Ishikawa (cell line): ENCODE measurements around the gene ETV3.

Experiments
- CEBPB ChIP-seq: IDR thresholded peaks from 2 replicates; pipeline ENCODE4 v1.6.1; 2012
- CREB1 ChIP-seq: IDR thresholded peaks from 2 replicates; pipeline ENCODE4 v1.6.1; 2012; ENCODE audit warnings: low read depth
- EGR1 ChIP-seq: IDR thresholded peaks from 2 replicates; pipeline ENCODE4 v1.6.1; 2012
- EP300 ChIP-seq: IDR thresholded peaks from 2 replicates; pipeline ENCODE4 v1.6.1; 2012; ENCODE audit warnings: borderline replicate concordance
- FOXM1 ChIP-seq: IDR thresholded peaks from 2 replicates; pipeline ENCODE4 v1.6.1; 2012; ENCODE audit warnings: low read depth, borderline replicate concordance
- NFIC ChIP-seq: IDR thresholded peaks from 2 replicates; pipeline ENCODE4 v1.6.1; 2012
- RAD21 ChIP-seq: IDR thresholded peaks from 2 replicates; pipeline ENCODE4 v1.6.1; 2012; ENCODE audit warnings: low read depth
- TAF1 ChIP-seq: IDR thresholded peaks from 2 replicates; pipeline ENCODE4 v1.6.1; 2012; ENCODE audit warnings: low read depth, mild to moderate bottlenecking
- TCF12 ChIP-seq: IDR thresholded peaks from 2 replicates; pipeline ENCODE4 v1.6.1; 2012; ENCODE audit warnings: low read depth
- TEAD4 ChIP-seq: IDR thresholded peaks from 2 replicates; pipeline ENCODE4 v1.6.1; 2012
- YY1 ChIP-seq: IDR thresholded peaks from 2 replicates; pipeline ENCODE4 v1.6.1; 2012; ENCODE audit warnings: low read depth
- ZBTB7A ChIP-seq: IDR thresholded peaks from 2 replicates; pipeline ENCODE4 v1.6.1; 2012; ENCODE audit warnings: low read depth
- TF ChIP-seq, protein P1 (sequence below): IDR thresholded peaks from 2 replicates; pipeline ENCODE4 v1.6.1; 2012
- TF ChIP-seq, protein P2 (sequence below): IDR thresholded peaks from 2 replicates; pipeline ENCODE4 v1.6.1; 2012; ENCODE audit warnings: low read depth, mild to moderate bottlenecking
- TF ChIP-seq, protein P3 (sequence below): IDR thresholded peaks from 2 replicates; pipeline ENCODE4 v1.6.1; 2012

ETV3 gene

DNA sequence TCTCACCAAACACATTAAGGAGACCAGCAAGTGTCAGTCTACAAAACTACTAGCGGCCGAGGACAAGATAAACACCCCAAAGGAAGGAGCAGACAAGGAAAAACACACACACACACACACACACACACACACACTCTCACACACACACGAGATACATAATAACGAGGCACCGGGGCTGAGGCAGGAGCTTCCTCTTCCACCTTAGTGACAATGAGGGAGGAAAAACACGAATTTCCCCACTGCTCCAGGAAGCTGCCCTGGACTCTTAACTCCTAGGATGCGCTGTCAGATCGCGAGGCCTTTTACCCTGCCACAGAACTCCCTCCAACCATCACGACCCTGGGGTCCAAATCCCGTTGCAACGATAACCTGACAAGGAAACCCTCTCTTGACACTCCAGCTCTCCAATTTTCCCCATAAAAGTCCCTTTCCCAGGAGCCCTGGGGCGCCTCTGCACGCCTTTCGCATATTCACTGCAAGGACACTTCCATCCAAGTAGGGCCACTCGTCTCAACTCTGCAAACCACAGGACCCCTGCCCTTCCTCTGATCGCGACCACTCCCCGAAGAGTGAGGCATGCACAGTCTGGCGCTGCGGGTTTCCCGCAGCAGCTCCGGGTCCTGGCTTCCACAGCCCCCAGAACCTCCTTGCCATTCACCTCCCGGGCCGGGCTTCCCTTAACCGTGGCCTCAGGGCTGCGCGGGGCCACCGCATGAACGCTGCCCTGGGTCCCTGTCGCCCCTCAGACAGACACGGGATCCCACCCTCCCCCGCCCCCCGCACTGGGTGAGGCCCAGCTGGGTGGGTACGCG lies 581 bp downstream of the ETV3 start:
- TF ChIP-seq, protein P1, sequence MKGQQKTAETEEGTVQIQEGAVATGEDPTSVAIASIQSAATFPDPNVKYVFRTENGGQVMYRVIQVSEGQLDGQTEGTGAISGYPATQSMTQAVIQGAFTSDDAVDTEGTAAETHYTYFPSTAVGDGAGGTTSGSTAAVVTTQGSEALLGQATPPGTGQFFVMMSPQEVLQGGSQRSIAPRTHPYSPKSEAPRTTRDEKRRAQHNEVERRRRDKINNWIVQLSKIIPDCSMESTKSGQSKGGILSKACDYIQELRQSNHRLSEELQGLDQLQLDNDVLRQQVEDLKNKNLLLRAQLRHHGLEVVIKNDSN: no peak
- TF ChIP-seq, protein P2, sequence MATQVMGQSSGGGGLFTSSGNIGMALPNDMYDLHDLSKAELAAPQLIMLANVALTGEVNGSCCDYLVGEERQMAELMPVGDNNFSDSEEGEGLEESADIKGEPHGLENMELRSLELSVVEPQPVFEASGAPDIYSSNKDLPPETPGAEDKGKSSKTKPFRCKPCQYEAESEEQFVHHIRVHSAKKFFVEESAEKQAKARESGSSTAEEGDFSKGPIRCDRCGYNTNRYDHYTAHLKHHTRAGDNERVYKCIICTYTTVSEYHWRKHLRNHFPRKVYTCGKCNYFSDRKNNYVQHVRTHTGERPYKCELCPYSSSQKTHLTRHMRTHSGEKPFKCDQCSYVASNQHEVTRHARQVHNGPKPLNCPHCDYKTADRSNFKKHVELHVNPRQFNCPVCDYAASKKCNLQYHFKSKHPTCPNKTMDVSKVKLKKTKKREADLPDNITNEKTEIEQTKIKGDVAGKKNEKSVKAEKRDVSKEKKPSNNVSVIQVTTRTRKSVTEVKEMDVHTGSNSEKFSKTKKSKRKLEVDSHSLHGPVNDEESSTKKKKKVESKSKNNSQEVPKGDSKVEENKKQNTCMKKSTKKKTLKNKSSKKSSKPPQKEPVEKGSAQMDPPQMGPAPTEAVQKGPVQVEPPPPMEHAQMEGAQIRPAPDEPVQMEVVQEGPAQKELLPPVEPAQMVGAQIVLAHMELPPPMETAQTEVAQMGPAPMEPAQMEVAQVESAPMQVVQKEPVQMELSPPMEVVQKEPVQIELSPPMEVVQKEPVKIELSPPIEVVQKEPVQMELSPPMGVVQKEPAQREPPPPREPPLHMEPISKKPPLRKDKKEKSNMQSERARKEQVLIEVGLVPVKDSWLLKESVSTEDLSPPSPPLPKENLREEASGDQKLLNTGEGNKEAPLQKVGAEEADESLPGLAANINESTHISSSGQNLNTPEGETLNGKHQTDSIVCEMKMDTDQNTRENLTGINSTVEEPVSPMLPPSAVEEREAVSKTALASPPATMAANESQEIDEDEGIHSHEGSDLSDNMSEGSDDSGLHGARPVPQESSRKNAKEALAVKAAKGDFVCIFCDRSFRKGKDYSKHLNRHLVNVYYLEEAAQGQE: no peak
- TF ChIP-seq RAD21: no peak
- TF ChIP-seq ZBTB7A: no peak
- TF ChIP-seq TCF12: no peak
- TF ChIP-seq NFIC: no peak
- TF ChIP-seq CREB1: no peak
- no peak for TF ChIP-seq CEBPB
- TF ChIP-seq, protein P3, sequence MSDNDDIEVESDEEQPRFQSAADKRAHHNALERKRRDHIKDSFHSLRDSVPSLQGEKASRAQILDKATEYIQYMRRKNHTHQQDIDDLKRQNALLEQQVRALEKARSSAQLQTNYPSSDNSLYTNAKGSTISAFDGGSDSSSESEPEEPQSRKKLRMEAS: no peak

DNA sequence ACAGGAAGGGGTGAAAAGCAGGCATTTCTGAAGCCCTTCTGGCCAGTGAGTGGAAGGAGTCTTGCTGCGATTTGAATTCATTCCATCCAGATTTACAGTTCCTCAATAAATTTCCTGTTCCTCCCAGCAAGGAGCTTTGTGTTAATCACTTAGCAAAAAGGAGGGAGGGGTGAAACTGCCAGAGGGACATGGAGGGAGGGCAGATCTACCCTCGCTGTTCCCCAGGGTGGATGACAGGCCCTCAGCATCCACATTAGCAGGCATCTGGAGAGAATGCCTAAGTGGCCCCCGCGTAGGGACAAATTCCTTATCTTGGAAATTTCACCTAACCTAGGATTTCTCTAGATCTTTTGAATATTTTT lies 1.2 kb downstream of the ETV3 start:
- no peak for TF ChIP-seq TEAD4
- TF ChIP-seq, protein P1: no peak
- no peak for TF ChIP-seq TCF12
- no peak for TF ChIP-seq YY1
- no peak for TF ChIP-seq RAD21
- no peak for TF ChIP-seq ZBTB7A

DNA sequence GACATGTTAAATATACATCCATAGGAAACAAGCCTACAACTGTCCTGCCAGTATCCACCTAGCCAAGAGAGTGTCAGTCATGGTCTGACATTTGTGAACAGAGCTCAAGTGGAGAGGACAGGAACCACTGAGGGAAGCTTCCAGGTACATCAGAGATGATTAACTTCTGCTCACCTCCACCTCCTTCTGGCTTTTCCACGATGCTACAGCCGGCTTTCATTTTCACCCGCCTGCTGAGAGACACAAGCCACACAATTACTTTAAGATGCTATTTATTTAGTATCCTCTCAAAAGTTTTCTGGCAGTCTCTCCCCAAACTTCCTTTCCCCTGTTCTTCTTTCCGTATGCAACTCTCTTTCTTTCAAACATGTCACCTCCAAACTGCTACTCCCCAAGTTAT lies 2.1 kb downstream of the ETV3 start:
- no peak for TF ChIP-seq FOXM1
- TF ChIP-seq CEBPB: no peak
- no peak for TF ChIP-seq TAF1
- no peak for TF ChIP-seq EP300
- no peak for TF ChIP-seq YY1
- TF ChIP-seq RAD21: no peak
- TF ChIP-seq TCF12: no peak
- no peak for TF ChIP-seq EGR1
- TF ChIP-seq TEAD4: no peak

DNA sequence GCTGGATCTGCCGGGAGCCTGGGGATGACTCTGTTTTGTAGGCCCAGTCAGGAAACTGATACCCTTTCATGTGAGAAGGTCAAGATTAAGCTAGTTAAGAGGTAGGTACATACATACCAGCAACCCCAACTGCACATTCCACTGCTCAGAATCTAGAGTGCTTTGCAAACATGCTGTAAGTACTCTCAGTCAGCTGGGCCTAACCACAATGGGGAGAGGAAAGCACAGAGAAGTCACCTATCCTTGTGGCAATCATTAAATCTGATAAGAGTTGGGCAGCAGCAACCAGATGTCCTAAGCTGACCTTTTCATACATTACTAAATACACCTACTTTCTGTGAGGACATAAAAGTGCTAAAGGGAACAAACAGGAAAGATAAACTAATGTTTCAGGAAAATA lies 2.5 kb downstream of the ETV3 start:
- TF ChIP-seq, protein P1: no peak
- TF ChIP-seq CEBPB: no peak
- TF ChIP-seq, protein P3: no peak
- TF ChIP-seq TCF12: no peak
- no peak for TF ChIP-seq CREB1
- no peak for TF ChIP-seq EP300
- TF ChIP-seq TEAD4: no peak
- TF ChIP-seq FOXM1: no peak
- no peak for TF ChIP-seq NFIC
- TF ChIP-seq, protein P2: no peak

DNA sequence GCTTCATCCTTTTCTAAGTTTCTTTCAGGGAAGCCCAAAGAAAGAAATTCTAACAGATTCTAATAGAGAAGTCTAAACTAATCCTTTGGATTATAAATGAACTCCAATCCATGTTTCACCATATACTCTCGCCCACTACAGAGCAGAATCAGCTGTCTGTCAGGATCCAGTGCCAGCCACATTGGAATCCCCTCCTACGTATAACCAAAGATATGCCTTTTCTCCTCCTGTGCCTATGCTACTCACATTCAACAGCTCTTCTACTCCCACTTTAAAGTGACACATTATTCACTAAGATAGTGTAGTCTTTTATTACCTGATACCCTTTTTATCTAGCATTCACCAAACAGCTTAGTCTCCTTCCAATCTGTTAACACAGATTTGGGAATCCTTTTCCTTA lies 3.1 kb downstream of the ETV3 start:
- TF ChIP-seq CREB1: no peak
- TF ChIP-seq, protein P1: no peak
- TF ChIP-seq EGR1: no peak
- TF ChIP-seq, protein P3: no peak
- TF ChIP-seq RAD21: no peak
- TF ChIP-seq, protein P2: no peak
- no peak for TF ChIP-seq ZBTB7A
- TF ChIP-seq EP300: no peak
